ENCODE measurements around the gene S100Z. TPM values are rescaled to one million over a fixed set of nuclear protein-coding genes. Genes with fewer than 3 reads are reported as not detected.
"Not testable (repeated sequence)": the region's sequence is repeated elsewhere in the genome, so short reads cannot be mapped to it uniquely, and the experiment has no call there.

S100Z gene
- not detected in 2 replicates for total RNA-seq

DNA sequence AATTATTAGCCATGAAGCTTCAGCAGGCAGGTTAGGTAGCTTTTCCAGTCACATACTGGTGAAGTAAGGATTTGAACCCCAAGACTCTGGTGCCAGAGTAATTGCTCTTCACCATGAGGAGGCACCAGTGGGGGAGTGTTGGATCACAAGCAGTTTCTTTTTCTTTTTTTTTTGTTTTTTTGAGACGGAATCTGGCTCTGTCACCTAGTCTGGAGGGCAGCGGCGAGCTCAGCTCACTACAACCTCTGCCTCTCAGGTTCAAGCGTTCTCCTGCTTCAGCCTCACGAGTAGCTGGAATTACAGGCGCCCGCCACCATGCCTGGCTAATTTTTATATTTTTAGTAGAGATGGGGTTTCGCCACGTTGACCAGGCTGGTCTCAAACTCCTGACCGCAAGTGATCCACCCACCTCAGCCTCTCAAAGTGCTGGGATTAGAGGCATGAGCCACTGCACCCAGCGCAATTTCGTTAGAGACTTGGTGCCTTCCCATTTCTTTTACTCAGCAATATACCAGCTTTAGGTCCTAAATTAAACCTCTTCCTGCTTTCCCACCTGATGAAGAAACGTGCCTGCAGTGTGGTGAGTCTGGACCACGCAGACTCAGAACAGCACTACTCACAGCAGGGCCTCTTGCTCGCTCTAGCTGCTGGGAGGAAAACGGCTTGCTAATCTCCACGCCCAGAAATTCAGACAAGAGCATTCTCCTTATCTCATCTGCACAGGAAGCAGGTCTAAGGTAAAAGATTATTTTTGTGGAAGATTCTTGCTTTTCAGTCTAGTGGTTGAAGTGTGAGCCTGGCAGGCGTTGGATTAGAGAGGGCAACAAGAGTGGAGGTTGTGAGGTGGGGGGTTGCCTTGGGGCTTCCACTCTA, at the start of gene S100Z:
Gene S100Z, plus strand, starts transcription at position 596 of the 873 bp plus-strand sequence. CDS start 25,346 bp downstream, outside the sequence.
- DNase-seq (ENCODE audit: low read depth, low spot score): no peak

DNA sequence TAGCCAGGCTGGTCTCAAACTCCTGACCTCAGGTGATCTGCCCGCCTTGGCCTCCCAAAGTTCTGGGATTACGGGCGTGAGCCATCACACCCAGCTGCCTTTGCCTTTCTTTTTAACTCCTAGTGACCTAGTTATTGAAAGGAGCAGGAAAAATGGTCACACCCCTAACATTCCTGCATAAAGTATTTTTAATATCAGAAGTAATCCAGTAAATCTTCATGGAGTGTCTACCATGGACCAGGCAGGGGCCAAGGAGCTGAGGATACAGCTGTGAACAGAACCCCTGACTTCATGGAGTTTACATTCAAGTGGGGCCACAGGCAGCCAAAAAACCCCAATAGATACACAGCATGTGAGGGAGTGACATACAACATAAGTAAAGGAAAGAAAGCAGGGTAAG, 49.2 kb upstream of the S100Z start:
- no peak for DNase-seq (ENCODE audit: low read depth, low spot score)

DNA sequence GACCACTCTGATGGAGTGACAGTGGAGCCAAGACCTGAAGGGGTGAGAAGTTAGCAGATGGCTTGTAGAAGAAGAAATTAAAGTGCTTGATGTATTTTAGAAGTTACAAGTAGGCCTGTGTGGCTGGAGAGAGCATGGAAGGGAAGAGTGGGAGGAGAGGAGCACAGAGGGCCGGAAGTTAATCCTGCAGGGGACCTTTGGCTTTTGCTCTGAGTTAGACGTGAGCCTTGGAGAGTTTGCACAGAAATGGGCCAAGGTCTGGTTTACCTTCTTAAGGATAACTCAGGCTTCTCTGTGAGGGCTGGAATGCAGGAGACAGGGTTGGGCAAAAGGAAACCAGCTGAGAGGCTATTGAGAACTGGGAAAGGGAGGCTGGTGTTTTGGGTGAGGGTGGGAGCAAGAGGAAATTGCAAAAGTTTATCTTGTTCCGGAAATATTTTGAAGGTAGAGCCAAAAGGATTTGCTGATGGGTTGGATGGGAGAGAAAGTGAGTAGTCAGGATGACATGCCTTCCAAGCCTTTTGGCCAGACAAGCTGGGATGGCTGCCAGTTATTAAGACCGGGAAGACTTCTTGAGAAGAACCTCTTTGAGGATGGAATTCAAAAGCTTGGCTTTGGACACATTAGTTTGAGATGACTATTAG, 48.5 kb upstream of the S100Z start:
- no peak for DNase-seq (ENCODE audit: low read depth, low spot score)

- no peak for DNase-seq (ENCODE audit: low read depth, low spot score)
Measured at GRCh38 chr5:76801803-76802195, 48.0 kb upstream of the S100Z start.

GRCh38 chr5:76804266-76804665, 45.5 kb upstream of the S100Z start:
- DNase-seq (ENCODE audit: low read depth, low spot score): no peak

DNA sequence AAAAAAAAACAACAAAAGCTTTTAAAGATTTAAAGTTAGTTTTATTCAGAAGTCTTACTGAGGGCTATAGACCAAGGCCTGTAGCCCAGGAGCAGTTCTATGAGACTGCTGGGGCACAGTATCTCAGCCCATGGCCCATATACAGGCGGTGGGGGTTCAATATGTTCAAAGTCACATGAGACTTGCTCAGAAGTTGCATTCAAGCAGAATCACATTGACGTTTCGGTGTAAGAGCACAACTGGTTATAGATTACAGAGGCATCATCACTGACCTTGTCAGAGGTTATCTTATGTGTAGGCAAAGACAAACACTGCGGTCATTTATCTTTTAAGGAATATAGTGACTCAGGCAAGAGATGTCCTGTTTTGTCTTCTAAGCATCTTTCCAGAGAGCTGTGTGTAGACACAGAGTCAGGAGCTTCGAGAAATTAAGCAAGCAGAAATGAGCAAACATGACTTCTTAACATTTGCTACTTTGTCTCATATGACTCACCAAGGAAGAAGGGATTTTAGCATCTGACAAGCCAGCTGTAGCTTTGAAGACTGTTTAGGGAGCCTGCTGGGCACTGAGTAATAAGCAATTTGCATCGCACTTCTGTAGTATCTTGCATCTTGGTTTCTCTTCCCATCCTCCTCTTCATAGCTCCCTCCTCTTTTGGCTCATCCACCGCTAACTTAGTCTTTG, 43.9 kb upstream of the S100Z start:
- DNase-seq (ENCODE audit: low read depth, low spot score): no peak

DNA sequence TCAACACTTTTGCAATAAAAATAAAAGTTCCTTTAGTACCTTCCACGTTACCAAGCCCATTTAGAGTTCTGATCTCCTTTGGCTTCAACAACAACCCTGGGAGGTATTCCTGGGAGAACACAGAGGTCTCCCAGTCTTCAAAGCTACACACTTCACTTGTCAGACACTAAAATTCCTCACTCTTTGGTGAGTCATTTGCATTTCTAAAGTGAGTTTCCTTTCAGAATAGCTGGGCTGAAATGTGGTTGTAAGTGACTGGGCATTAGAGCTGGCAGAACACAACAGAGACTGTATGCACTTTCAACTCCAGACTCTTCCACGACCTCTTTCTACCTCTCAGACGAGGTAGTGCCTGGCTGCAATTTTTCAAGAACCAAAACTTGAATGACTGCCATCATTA, 42.5 kb upstream of the S100Z start:
- DNase-seq (ENCODE audit: low read depth, low spot score): no peak

DNA sequence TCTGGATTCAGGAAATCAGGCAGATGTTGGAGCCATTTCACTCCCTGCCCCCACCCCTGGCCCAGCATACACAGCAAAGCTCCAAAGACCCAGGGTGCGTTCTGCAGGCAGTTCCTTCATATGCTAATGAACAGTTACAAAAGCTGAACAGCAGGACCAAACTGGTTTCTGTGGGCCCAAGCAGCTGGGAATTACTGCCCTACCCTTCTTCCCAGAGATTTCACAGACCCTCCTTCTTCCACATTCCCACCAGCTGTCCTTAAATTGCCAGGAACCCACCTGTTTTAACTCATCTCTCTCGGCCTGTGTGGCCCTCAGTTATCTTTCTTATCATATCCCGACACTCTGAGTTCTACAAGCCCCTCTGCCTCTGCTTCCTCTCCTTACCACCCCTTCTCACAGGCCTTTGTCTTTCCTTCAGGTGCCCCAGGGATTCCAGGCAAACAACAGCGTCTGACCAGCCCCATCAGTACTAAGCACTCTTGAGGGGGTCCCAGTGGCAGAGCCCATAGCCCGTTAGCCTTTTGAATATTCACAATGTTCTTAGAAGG, 41.6 kb upstream of the S100Z start:
- DNase-seq (ENCODE audit: low read depth, low spot score): no peak

DNA sequence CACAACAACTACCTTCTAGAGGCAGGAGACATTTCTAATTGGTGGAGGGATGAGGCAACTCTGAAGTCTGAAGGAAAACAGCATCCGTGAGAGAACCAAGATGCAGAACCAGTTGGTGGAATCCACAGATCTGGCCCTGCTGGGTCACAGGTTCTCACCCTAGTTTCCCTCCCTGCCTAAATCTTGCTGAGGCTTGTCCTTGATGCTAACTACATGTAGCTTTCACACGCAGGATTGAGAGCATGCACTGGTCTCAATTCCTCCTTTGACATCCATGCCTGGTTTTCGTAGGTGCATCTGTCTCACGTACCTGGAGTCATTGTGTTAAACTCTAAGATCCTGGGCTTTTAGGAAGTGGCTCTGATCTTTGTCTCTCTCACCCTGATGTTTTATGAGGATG, 40.7 kb upstream of the S100Z start:
- no peak for DNase-seq (ENCODE audit: low read depth, low spot score)

DNA sequence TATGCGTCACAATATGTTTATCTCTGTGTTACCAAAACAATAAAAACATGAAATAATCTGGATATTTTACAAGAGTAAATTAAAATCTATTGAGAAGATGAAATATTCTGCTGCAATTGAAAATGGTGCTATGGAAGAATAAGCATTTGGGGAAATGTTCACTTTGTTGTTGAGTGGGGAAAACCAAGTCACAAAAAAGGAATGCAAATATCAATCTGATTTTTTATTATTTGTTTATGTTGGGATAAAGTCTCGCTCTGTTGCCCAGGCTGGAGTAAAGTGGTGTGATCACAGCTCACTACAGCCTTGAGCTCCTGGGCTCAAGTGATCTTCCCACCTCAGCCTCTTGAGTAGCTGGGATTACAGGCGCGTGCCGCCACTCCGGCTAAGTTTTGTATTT, 39.6 kb upstream of the S100Z start:
- DNase-seq (ENCODE audit: low read depth, low spot score): no peak

- DNase-seq (ENCODE audit: low read depth, low spot score): no peak
Measured at GRCh38 chr5:76811214-76811613, 38.6 kb upstream of the S100Z start.

DNA sequence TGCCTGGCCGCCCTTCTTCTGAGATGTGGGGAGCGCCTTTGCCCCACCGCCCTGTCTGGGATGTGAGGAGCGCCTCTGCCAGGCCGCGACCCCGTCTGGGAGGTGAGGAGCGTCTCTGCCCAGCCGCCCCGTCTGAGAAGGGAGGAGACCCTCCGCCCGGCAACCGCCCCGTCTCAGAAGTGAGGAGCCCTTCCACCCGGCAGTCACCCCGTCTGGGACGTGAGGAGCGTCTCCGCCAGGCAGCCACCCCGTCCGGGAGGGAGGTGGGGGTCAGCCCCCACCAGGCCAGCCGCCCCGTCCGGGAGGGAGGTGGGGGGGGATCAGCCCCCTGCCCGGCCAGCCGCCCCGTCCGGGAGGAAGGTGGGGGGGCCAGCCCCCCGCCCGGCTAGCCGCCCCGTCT, 37.6 kb upstream of the S100Z start:
- DNase-seq (ENCODE audit: low read depth, low spot score): not testable (repeated sequence)

GRCh38 chr5:76813982-76814562, 35.7 kb upstream of the S100Z start:
- DNase-seq (ENCODE audit: low read depth, low spot score): no peak

DNA sequence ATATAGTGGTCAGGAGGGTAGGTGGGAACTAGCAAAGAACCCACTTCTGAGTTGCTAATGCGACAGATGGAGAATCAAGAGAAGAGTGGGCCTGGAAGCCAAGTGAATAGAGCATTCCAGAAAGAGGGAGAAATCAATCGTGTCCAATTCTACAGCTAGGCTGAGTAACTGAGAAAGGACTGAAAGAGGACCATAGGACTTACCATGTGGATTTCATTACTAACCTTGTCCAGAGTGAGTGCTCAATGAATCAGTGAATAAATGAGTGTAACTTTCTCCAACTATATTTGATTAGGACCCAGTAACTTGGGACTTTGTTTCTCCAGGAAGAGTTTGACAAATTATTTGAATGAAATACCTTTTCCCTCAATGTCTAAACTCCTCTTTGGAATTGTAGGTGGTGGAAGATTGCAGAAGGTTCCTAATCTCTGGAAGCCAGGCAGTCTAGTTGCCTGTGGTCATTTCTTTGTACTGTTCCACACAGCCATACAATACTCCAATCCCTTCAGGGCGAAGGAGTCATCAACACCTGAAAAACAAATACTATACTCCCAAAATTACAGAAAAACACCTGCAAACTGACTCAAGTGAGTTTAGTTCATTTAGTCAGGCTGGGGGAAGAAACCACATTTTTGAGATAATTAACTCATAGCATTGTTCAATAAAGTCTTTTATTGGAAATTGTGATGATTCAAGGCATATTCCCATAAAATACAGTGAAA, 33.5 kb upstream of the S100Z start:
- DNase-seq (ENCODE audit: low read depth, low spot score): no peak

GRCh38 chr5:76818844-76819831, 30.7 kb upstream of the S100Z start, which contains the start of gene F2RL1:
F2RL1 (plus strand) TSS chr5:76819030; CDS start chr5:76819183, 153 bp downstream.
- DNase-seq (ENCODE audit: low read depth, low spot score): no peak

- DNase-seq (ENCODE audit: low read depth, low spot score): no peak
Measured at GRCh38 chr5:76819851-76820525, 29.8 kb upstream of the S100Z start.

- no peak for DNase-seq (ENCODE audit: low read depth, low spot score)
Measured at GRCh38 chr5:76820526-76820890, 29.3 kb upstream of the S100Z start.

- no peak for DNase-seq (ENCODE audit: low read depth, low spot score)
Measured at GRCh38 chr5:76821136-76821535, 28.7 kb upstream of the S100Z start.

GRCh38 chr5:76822105-76822731, 27.6 kb upstream of the S100Z start:
- not testable (repeated sequence) for DNase-seq (ENCODE audit: low read depth, low spot score)

Data from pulmonary artery endothelial cell (primary cell).